ENCODE results near the gene AGXT.

DNA sequence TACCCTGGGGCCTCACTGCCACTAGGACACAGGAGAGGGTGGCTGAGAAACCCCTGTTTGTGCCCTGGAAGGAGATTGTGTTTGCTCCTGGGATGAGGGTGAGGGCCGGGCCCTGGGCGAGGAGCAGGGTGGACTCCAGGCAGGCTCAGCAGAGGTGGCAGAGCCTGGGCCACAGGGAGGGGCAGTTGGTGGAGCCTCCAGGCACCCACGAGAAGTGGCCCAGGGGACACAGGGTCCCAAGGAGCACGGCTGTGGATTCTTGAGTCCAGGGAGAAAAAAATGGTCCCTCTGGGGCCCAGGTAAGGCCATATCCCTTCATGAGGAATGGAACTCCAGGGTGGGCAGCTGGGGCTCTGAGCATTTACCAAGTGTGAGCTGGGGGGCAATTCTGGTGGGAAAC is 19.0 kb downstream of the AGXT start:
- TF ChIP-seq, protein P1, sequence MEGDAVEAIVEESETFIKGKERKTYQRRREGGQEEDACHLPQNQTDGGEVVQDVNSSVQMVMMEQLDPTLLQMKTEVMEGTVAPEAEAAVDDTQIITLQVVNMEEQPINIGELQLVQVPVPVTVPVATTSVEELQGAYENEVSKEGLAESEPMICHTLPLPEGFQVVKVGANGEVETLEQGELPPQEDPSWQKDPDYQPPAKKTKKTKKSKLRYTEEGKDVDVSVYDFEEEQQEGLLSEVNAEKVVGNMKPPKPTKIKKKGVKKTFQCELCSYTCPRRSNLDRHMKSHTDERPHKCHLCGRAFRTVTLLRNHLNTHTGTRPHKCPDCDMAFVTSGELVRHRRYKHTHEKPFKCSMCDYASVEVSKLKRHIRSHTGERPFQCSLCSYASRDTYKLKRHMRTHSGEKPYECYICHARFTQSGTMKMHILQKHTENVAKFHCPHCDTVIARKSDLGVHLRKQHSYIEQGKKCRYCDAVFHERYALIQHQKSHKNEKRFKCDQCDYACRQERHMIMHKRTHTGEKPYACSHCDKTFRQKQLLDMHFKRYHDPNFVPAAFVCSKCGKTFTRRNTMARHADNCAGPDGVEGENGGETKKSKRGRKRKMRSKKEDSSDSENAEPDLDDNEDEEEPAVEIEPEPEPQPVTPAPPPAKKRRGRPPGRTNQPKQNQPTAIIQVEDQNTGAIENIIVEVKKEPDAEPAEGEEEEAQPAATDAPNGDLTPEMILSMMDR (IDR thresholded peaks at IDR 0.05): no peak
- no peak for TF ChIP-seq EP300 (IDR thresholded peaks at IDR 0.05)
